ENCODE results near the gene RAPGEF6.
A peak's percentile ranks its signal among the peaks of the same experiment; 100 is the strongest.
"Not testable (repeated sequence)": the region's sequence is repeated elsewhere in the genome, so short reads cannot be mapped to it uniquely, and the experiment has no call there.

The RAPGEF6 gene

DNA sequence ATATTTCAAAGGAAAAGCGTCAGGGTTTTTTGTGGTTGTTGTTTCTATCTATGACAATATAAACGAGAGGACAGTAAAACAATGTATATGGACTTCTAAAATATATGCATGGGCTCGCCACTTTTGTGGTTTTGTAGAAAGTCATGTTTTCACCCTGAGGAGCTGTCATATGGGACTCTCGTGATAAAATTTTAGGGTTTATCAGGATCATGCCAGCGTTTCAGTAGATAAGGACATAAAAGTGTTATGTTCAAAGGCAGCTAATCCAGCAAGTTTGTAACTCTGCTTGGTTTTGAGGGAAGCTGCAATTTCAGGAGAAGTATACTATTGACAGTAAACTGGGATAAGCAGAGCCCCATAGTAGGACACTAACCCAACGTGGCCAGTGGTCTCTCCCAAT lies 250.9 kb downstream of the RAPGEF6 start:
- H3K27ac ChIP-seq, result peak overlapping the region; percentile 73

DNA sequence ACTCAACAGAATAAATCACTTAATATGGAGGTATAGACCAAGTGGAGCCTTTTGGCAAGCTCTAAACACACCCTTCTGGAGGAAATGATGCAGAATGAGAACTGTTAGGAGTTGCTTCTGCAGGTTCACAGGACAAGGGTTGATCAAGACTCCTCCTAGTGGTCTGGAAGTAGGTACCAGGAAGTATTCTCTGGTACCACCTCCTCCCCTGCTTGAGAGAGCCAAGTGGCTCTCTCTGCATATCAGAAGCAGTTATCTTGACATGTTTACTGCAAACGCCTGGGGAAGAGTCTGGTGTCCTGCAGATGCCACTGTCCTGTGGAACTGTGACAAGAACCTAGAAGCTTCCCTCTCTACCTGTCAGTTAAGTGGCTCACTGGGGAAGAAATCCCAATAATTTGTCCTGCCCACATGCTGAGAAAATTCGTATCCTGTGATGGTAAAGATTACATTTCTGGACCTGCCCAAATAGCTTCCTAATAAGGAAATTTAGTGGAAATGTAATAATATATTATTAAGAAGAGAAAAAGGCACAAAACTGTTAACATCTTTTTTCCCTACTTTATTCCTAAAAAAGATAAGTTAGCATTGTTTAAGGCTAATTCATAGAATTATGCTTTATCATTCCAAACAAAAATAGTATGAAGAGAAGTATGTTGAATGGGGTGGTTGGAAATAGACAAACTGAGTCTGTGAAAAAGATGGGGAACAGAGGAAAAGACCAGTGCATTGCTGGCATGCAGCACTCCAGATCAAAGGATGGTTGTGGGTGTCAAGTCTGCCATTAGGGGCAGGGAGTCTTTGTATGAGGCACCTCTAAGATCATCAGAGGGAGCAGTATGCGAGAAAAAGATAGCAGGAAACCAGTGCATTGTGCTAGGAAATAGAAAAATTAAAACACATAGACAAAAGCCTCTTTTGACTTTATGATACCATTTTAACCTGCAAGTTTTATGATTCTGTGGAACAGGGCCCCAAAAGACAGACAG lies 252.3 kb downstream of the RAPGEF6 start:
- H3K27ac ChIP-seq, result no peak overlapping the region
- TF ChIP-seq, protein P1, sequence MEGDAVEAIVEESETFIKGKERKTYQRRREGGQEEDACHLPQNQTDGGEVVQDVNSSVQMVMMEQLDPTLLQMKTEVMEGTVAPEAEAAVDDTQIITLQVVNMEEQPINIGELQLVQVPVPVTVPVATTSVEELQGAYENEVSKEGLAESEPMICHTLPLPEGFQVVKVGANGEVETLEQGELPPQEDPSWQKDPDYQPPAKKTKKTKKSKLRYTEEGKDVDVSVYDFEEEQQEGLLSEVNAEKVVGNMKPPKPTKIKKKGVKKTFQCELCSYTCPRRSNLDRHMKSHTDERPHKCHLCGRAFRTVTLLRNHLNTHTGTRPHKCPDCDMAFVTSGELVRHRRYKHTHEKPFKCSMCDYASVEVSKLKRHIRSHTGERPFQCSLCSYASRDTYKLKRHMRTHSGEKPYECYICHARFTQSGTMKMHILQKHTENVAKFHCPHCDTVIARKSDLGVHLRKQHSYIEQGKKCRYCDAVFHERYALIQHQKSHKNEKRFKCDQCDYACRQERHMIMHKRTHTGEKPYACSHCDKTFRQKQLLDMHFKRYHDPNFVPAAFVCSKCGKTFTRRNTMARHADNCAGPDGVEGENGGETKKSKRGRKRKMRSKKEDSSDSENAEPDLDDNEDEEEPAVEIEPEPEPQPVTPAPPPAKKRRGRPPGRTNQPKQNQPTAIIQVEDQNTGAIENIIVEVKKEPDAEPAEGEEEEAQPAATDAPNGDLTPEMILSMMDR (conservative IDR thresholded peaks at IDR 0.05), result peak; percentile 56

More for the DNA sequence above, 250.9 kb downstream of the RAPGEF6 start:
- TF ChIP-seq, protein P1 (conservative IDR thresholded peaks at IDR 0.05), result no peak

DNA sequence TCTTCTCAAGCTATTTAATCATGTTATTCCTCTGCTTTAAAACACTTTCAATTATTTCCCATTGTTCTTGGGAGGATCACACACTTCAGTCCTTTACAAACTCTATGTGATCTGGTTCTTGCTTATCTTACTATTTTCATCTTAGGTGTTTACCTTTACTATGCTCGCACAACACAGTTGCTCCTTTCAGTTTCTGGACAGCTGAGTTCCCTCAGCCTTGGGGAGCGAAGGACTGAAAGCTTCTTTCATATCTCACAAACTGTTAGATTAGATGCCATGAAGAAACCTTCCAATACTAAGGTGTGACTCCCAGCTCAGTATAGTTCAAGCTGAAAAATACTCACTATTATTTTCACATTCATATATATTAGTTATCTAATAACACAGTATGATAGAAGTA lies 253.3 kb downstream of the RAPGEF6 start:
- 0 out of 2 replicates have a peak overlapping the region, but pooled peaks have one; percentile 10 for H3K27ac ChIP-seq
- TF ChIP-seq, protein P1 (conservative IDR thresholded peaks at IDR 0.05), result no peak

DNA sequence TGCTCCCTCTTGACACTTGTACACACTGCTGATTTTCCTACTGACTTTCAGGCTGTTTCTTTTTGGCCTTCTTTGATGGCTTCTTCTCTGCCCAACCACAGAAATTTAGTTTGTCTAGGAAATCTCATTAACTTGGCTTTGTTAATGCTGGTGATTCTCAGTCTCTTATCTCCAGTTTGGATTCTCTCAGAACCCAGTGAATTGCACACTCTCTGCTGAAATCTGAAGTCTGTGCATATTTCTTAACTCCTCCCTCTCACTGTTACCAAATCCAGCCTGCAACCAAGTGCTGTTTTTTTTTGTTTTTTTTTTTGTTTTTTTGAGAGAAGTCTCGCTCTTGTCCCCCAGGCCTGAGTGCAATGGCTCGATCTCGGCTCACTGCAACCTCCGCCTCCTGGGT lies 254.0 kb downstream of the RAPGEF6 start:
- H3K27ac ChIP-seq, result peak overlapping the region; percentile 10; the same call in 1 of the 2 replicates
- TF ChIP-seq, protein P1 (conservative IDR thresholded peaks at IDR 0.05), result no peak

DNA sequence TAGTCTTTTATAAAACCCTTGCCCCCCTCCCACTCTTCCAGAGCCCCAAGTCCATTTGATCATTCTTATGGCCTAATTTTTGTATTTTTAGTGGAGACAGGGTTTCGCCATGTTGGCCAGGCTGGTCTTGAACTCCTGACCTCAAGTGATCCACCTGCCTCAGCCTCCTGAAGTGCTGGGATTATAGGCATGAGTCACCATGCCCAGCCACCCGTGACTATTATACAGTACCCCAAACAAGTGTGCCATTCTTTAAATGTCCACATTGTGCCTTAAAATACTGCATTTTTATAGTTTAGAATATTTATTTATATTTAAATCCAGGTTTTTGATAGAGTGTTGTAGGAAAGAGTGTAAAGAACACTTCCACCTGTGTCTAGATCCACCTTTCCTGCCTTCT lies 254.8 kb downstream of the RAPGEF6 start:
- not testable (repeated sequence) for H3K27ac ChIP-seq

DNA sequence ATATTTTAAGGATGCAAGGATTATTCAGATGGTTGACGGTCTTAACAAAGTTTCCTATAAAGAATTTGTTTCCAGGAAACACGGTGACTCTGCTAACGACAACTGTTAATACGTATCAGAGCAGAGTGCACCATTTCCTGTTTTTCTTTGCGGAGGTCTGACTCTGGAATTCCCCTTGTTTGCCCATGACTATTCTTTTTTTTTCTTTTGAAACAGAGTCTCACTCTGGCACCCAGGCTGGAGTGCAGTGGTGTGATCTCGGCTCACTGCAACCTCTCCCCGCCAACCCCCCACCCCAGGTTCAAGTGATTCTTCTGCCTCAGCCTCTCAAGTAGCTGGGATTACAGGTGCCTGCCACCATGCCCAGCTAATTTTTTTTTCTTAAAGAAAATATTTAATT lies 255.3 kb downstream of the RAPGEF6 start:
- H3K27ac ChIP-seq, result no peak overlapping the region
- TF ChIP-seq, protein P1 (conservative IDR thresholded peaks at IDR 0.05), result no peak

DNA sequence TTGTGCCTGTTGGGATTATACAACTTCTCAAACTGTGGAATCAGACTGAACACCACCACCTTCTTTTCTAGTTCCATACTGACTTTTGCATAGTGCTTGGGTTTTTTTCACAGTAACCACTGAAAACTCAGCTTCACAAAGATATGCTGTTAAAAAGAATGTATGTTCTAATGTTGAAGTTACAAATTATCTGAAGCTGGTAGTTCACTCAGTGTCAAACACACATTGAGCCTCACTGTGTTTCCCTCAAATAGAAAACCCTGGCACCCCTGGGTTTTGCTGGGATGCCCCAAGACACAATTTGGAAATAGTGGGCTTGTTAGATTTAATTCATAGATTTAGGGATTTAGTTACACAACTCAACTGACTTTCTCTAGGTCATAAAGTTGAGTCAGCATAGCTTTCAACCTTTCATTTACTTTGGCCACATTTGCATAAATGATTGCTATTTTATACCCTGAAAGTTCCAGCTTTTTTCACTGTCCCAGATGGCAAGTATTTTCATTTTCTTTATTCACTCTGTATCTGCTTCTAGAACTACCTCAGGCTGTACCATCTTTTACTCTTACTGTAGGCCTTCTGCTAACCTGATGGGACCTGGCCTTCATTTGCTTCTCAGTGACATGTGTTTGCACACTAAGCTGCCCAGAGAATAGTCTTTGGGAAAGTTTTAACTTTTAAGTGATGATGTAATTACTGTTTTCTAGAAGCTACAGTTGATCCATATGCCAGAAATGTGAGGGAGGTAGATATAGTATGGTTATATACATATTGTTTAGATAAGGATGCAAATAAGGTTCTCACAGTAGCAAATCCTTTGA lies 256.1 kb downstream of the RAPGEF6 start:
- H3K27ac ChIP-seq, result no peak overlapping the region
- TF ChIP-seq, protein P1 (conservative IDR thresholded peaks at IDR 0.05), result no peak
